HG03432 (cell line): ENCODE results near the gene HIVEP2.

Experiments
- ATAC-seq: cut with Tn5 transposase; IDR thresholded peaks from one replicate; pipeline ENCODE4 v1.9.1; 2021; ENCODE audit warnings: mild to moderate bottlenecking, moderate library complexity; ENCODE audit not compliant: unreplicated experiment

Gene HIVEP2

DNA sequence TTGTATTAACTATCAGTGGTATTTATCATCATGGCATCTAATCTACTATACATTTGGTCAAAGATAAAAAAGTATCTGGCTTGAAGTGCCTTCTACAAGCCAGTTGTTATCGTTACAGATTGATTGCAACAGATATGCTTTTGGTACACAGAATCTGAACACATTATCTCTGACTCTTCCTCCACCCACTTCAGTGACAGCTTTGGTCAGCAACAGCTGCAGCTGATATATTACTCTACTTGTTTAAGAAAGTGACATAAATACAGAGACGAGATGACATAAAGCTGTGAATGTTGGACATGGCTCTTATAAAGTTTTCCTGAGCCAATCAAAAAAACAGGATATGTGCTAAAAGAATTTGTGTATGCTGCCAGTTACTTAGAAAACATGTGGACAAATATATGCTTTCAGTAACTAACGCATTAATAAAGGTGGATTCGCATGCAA is 77.6 kb downstream of the HIVEP2 start:
- ATAC-seq = no peak

GRCh38 chr6:142863981-142864380 is 81.0 kb downstream of the HIVEP2 start:
- no peak for ATAC-seq

GRCh38 chr6:142861711-142862110 is 83.3 kb downstream of the HIVEP2 start:
- no peak for ATAC-seq

DNA sequence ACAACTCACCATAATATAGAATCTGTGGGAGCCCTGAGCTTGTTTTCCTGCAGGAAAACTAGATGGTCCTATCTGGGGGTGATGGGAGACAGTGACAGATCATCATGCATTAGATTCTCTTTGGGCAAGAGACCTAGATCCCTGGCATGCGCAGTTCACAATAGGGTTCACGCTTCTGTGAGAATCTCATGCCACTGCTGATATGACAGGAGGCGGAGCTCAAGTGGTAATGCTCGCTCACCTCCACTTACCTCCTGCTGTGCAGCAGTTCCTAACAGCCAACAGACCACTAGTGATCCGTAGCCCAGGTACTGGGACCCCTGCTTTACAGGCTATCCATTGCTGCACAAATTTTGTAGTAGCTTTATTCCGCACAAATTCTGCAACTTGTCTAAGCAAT is 84.5 kb downstream of the HIVEP2 start:
- no peak for ATAC-seq

DNA sequence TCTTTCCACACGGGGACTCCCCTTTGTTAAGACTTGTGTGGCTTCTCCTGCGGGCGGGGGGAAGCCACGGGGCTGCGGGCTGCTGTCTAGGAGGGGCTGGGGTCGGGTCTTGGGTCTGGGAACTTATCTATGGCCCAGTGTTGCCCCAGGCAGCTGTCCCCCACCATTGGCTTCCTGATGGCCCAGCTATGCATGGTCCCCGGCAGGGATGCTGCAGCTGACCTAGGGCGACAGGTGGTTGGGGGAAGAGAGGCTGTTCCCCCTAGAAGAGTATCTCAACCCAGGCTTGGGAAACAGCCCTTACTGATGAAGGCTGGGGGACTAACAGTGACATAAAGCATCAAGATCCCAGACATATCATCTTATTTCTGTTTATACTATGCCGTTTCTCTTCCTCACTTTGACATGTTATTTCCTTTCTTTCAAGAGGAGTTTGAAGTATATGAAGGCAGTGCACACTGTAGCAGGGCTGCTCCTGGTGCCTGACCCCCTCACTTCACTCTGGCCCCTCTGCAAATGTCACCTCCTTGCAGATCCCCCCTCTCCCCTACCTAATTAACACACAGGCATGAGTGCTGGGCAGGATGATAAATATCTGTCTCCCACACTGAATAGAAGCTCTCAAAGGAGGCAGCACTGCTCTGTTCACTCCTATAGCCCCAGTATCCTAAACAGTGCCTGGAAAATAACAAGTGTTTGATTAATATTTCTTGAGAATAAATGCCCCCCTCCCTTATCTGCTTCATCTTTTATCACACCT is 87.0 kb downstream of the HIVEP2 start:
- ATAC-seq = peak; percentile 11

DNA sequence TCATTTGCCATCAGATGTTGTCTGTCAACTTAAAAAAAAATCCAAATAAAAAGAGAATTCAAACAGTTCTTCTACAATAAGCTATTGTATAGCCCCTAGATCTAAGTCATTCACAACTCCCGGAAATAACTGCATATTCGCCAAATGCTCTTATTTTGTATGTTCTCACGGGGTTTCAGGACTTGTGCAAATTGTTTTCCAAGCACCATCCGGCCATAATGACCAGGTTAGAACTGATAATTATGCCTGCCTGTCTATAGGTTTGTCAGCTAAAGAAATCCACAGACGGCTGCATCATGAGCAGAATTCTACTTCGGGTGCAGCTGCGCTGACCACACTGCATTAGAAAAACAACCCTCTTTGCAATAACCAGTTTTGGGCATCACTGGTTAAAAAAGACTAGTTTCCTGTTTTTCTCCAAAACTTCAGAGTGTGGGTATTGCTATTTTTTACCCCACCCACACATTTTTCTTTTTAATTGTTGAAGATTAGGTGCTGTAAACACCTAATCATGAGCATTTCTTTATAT is 87.7 kb downstream of the HIVEP2 start:
- peak; percentile 43 for ATAC-seq

- peak; percentile 62 for ATAC-seq
Measured at GRCh38 chr6:142856624-142857232, 88.2 kb downstream of the HIVEP2 start.

DNA sequence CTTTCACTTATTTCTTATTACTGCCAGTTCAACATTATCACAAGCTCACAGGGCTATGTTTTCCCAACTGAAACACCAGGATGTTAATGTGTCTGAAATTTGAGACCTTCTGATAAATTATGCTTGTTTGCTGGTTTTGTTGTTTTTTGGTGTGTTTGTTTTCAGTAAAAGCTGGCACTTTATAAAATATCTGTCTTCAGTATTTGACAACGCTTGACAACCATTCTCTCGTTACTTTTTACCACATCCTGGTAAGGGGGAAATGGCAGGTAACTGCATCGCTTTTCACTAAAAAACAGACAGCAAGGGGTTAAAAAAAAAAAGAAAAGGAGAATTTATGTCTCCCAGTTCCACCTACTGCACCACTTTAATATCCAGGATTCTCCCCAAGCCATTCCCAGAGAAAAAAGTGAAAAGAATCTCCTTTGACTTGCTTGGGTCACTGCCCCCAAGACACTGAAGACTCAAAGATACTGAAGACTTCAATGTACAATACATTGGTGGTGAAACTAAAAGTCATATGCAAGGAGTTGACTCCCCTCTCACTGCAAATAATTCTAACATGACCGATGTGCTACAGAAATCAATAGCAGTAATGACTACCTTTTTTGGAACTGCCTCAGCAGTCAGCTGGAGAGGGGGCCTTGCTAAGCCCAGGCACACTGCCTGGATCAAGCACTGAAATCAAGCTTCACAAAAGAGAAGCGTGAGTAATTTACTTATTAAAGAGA is 88.9 kb downstream of the HIVEP2 start:
- peak; percentile 27 for ATAC-seq

- ATAC-seq = no peak
Measured at GRCh38 chr6:142854589-142855488, 90.1 kb downstream of the HIVEP2 start.

- no peak for ATAC-seq
Measured at GRCh38 chr6:142853244-142854180, 91.5 kb downstream of the HIVEP2 start.

GRCh38 chr6:142851601-142852000 is 93.4 kb downstream of the HIVEP2 start:
- ATAC-seq = no peak

- ATAC-seq = peak; percentile 57
Measured at GRCh38 chr6:142850679-142851423, 94.1 kb downstream of the HIVEP2 start.

DNA sequence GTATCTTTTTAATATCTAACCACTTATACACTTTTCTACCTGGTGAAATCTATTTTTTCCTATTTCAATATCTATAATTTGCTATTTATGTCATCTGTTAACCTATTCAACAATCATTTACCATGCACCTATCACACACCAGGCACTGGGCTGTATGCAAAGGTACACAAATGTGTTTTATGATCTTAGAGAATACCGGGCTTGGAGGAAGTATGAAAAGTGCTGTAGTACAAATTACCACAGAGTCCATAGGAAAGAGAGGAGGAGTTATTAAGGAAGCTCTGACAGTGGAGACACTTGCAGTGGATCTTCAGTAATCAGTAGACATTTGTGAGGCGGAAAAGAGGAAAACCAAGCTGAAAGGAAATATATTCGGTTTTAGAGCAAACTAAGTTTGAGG is 96.0 kb downstream of the HIVEP2 start:
- no peak for ATAC-seq

DNA sequence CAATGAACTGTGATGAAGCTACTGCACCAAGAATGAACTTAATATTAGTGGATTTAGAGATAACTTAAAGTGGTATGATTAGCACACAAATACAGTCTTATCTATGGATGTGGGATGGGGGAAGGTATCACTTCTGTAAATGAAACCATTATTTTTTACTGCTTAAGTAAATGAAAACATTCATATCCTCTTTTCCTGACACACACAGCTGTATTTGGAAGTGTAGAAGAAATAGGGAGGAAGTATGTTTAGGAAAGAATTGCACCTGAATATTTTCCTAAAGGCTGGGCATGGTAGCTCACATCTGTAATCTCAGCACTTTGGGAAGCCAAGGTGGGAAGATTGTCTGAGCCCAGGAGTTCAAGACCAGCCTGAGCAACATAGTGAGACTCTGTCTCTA is 96.8 kb downstream of the HIVEP2 start:
- no peak for ATAC-seq

DNA sequence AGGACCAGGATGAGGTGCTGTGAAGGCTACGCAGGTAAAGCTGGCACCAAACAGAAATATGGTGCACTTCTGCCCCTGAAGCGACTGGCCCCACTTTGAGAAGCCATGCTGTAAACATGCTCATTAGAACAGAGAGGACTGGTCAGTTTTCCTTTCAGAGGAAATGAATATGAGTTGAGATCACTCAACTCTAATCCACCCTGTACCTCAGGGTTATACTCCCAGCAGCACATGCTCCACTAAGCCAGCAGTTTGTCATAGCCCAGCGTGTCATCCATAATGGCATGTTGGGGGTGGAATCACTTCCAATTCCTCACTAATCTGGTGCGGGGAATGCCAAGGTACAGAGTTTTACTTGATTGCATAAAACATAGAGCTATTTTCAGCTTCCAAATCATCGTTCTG is 98.1 kb downstream of the HIVEP2 start:
- ATAC-seq = no peak

DNA sequence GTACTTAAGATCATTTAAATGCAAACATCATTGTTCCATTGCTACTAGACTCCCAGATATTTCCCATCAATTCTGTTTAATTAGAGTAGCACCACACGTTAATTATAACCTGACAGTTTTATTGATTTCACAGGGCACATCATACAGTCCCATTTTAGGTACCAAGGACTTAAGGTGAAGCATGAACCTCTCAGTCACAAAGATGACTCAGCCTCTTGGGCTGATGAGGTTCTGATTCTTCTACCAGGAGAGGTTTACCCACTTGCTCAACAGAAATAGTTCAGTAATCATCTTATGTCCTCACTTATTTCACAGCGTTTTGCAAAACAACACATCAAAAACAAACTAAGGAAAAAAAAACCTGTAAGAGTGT is 98.5 kb downstream of the HIVEP2 start:
- ATAC-seq = no peak

- ATAC-seq = peak; percentile 20
Measured at GRCh38 chr6:142845624-142846458, 99.1 kb downstream of the HIVEP2 start.

GRCh38 chr6:142845143-142845571 is 99.8 kb downstream of the HIVEP2 start:
- peak; percentile 48 for ATAC-seq
